Bone marrow (tissue), 2 donors: ENCODE results near the gene BCOR.

ENCODE experiments used
- DNase-seq, 2 donors: peaks; one replicate each; lab custom pipeline; 2025; lab: John Stamatoyannopoulos, UW

BCOR gene

GRCh38 chrX:40084471-40085101 is 13.2 kb downstream of the BCOR start:
- no peak for DNase-seq

DNA sequence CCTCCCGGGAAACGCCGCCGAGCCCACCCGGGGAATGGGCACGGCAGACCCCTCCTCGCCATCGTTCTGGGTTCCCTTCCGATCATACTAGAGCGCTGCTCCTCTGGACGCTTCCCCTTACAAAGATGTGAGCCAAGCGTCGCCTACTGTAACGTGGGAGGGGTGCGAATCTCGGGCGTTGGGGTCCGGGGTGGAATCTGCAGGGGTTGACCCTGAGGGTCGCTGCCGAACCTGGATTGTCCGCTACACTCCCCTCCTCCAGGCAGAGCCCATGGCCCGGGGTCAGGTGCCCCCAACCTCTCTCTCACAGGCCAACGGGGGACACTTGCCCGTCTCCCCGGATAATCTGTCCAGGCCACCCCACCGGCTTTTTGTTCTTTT is 13.8 kb downstream of the BCOR start:
- no peak for DNase-seq

- no peak for DNase-seq
Observed at GRCh38 chrX:40083120-40083978, 14.4 kb downstream of the BCOR start.

DNA sequence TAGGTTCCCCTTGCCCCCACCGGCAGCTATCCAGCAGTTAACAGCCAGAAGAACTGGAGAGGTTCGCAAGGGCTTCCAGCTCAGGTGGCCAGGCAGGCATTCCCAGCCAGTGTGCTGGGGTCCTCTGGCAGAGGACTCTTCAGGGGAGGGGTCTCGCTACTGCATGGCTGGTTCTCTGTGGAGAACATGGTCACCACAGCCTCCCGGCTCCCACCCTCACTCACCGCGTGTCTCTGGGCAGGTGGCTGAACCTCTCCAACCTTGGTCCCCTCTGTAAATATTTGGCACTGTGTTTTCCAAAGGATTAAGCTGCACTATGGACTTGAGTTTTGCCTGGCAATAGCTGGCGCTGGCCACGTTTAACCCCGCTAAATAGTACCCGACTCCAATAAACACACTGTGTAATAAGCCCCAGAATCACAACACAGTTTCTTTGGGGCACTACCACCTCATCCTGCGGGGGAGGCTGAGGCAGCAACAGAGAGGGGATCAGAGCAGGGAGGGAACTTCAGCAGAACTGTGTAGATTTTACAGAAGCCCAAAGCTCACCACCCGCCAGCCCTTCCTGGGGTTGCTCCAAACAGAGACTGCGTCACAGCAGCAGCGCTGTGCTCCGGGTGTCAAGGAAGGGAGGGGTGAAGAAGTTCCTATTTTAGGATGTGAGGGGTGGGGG is 15.2 kb downstream of the BCOR start:
- peak in 1 of 2 donors; percentile 31 for DNase-seq

DNA sequence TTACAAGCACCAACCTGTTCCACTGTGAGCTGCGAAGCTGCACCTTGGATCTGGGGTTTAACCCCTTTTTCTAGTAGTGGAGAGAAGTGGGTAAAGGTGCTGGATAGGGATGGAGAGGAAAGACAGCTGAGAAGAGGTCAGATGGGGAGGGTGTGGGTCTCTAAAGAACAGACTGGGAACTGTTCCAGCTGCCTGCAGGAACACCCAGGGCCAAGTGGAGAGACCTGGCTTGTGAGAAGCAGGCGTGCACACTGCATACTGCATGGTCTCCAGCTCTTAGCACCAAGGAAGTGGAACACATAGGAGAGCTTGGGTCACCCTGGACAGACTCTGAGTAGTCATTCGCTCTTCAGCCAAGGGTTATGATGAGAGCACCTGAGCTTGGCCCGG is 16.1 kb downstream of the BCOR start:
- no peak for DNase-seq

DNA sequence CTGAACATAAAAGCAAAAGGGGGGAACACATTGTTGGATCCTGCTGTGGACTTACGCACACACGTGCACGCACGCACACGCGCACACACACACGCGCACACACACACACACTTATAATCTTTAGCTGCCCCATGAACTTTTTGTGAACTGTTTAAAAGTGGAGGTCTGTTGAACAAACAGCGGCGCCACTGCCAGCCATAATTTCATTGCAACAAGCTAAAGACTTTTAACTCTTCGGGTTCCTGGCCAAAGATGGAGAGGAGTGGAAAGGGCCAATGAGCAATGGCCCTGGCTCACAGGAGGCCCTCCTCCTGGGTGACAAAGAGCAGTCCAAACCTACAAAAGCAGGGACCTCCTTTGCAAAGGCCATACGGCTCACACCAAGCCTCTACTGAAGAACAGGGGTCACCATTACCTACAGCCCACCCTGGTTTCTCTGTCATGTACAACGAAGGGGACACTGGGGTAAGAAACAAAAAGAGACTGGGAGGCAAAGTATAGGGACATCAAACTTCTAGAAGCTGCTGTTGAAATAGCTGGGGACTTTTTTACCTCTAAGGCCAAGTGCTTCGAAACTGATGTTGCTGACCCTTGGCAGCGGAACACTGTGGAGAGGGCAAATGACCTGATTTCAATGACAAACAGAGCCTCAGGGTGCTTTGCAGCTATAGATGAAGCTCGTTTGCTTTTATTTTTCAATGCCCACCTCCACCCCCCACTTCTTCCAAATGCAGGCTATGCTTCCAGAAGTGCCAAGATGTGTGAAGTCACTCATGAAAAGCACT is 16.7 kb downstream of the BCOR start:
- no peak for DNase-seq

DNA sequence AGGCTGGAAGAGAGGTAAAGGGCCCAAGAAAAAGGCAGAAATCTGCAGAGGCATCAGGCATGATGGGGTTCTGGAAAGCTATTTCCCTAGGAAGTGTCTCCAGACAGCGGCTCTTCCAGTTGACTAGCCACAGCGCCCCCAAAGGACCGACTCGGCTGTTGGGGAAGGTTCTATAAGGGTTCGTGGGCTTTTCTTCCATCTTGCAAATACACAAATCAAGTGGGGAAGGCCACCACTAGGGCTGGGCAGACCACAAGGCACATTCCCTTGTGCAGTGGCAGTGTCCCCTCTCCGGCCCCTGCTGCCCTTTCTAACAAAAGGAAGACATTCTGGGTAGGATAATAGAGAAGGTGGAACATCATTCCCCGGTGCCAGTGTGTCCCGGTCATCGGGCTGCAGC is 18.2 kb downstream of the BCOR start:
- no peak for DNase-seq

DNA sequence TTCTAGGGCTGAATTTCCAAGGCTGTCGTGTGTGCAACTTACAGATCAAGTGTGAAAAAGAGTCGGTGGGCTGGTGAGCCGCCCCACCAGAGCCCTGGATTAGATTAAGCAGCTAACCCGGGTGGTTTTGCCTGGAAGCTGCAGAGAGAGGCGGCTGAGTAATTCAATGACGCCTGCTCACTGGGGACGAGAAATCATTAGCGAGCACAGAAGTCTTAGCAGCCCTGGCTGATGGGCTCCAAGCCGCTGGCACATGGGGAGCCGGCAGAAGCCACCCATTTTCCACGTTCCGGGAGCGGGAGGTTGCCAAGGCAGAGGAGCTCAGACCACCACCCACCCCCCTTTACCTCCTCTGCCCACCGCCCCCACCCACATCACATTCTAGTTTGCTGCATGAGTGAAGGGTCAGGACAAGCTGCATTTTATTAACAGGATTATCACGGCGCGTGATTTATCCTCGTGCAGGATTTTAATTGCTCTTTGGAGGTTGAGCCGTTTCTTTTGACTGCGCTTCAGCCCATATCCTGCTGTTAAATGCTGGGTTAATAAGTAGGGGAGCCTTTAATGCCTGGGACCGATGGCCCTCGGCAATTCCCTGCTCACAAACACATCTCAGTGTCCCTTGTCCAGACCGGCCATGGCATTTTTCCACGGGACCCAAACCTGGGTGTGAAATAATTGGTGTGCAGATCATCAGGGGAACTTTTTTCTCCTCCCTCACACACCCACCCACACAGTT is 19.1 kb downstream of the BCOR start:
- no peak for DNase-seq

DNA sequence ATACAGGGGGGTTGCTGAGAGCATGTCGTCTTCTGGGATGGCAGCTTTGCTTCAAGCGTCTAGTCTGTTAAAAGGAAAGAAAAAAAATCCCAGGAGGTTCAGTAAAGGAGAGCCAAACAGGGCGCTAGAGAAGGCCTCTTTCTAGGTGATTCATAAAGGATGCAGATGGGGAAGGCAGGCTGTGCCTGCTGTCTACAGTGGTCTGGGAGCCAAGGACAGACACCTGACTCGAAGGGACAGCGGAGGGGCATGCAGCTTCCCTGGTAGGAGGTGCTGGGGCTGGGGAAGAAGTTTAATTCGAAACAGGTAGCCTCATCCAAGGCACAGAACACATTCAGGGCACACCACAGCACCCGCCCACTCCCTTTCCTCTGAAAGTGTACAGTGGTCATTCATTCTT is 19.9 kb downstream of the BCOR start:
- no peak for DNase-seq

DNA sequence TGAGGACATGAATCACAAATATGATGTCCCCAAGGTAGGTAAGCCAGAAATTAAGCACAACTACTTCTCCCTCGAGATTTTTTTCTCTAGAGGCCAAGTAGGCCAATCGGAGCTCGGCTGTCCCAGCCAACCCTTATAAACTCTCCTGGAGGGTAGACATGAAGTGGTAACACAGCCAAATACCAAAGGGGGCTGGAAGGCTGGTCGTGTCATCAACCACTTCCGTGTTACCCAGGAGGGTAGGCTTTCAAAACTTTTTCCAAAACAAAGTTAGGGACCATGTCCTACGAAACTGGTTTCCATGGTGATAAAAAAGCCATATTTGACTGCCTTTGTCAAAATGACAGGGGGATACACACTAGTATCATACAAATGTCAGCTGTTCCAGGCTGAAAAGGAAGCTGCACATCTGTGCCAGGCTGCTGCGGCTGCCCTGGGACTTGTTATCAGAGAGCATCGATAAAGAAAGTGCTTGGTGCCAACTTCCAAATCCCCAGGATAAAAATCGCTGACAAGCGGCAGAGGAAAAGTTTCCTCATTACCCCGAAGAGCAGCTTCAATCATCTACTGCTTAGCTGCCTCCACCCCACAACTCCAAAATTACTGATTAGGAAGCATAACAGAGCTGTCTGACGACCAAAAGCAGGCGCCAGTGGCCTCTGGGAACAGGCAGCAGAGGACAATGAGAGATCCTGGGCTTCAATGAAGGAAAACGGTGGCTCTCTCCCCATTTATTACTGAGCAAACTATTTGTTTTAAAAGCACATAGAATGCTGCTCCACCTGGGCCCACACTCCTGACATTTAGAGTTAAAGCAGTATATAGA is 20.8 kb downstream of the BCOR start:
- no peak for DNase-seq

DNA sequence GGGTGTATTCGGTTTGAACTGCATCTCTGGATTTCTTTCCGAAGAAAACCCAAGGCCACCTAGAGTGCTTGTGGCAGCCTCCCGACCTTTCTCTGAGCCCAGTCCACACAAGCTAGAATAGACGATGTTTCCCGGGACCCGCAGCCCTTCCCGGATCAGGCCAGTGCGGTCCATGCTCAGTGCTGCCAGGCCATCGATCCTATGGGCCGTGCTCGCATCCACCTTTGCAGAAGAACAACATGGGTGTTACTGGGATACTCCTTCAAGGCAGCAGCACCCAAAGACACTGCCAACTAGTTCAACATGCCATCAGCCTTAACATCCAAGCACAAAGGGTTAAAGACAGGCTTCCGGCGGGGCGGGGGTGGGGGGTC is 22.8 kb downstream of the BCOR start:
- DNase-seq: no peak

- DNase-seq: no peak
Observed at GRCh38 chrX:40074080-40074958, 23.4 kb downstream of the BCOR start.

- DNase-seq: no peak
Observed at GRCh38 chrX:40073439-40074054, 24.2 kb downstream of the BCOR start.

GRCh38 chrX:40072246-40072645 is 25.5 kb downstream of the BCOR start:
- DNase-seq: no peak

- DNase-seq: no peak
Observed at GRCh38 chrX:40068048-40068447, 29.7 kb downstream of the BCOR start.

- DNase-seq: no peak
Observed at GRCh38 chrX:40066700-40067099, 31.1 kb downstream of the BCOR start.

GRCh38 chrX:40065296-40066046 is 32.3 kb downstream of the BCOR start:
- DNase-seq: no peak

DNA sequence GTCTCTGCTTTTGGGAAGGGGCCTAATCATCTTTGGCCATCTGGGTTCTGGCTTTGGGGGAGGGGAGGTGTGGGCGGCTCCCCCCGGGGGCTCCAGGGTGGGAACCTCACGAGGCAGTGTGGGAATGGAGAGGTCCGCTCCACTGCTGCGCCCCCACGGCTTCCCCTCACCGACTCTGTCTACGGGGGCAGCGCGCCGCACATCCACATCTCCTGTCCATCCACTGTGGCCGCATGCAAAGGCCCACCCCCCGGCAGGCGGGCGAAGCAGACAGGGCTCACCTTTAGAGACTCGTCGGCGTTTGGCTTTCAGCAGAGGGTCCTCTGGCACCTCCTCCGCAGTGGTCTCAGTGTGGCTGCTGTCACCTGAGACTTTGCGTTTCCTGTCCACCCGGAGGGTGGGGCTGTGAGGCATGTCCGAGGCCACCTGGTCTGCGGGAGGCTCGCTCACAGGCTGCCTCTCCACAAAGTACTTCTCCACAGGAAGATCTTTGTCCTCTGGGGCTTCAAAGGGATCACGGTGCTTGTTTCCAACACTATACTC is 33.6 kb downstream of the BCOR start:
- no peak for DNase-seq
